ENCODE measurements around the gene MRPL41. TPM values are rescaled to one million over a fixed set of nuclear protein-coding genes. Genes with fewer than 3 reads are reported as not detected.

The MRPL41 gene
- total and polyA plus RNA-seq, 2 of the 13 experiments (the other 11 are each of a cell fraction or from before 2014, with no cell fraction given): 20.9 to 54.0 TPM

GRCh38 chr9:137551264-137552021 is at the start of gene MRPL41 (continued):
- TF ChIP-seq ZNF407 (CRISPR knock-in tag; IDR thresholded peaks at IDR 0.05; ENCODE audit: not compliant biosample characterization) (no peak), MEF2D (CRISPR knock-in tag; IDR thresholded peaks at IDR 0.05) (no peak), GATA4 (IDR thresholded peaks at IDR 0.05; ENCODE audit: borderline replicate concordance, low read depth) (no peak), HMG20B (CRISPR knock-in tag; conservative IDR thresholded peaks at IDR 0.05) (no peak), HMGA1 (CRISPR knock-in tag; conservative IDR thresholded peaks at IDR 0.05) (no peak), ZNF296 (CRISPR knock-in tag; conservative IDR thresholded peaks at IDR 0.05) (no peak), ZBTB42 (CRISPR knock-in tag; IDR thresholded peaks at IDR 0.05) (0 out of 2 replicates have a peak, but pooled peaks have one; percentile 30), ZNF382 (CRISPR knock-in tag; IDR thresholded peaks at IDR 0.05; ENCODE audit: borderline replicate concordance) (no peak), MNT (IDR thresholded peaks at IDR 0.05) (no peak), ZGPAT (CRISPR knock-in tag; IDR thresholded peaks at IDR 0.05) (no peak), ZNF496 (CRISPR knock-in tag; IDR thresholded peaks at IDR 0.05; ENCODE audit: insufficient replicate concordance) (no peak), TSC22D2 (CRISPR knock-in tag; IDR thresholded peaks at IDR 0.05; ENCODE audit: borderline replicate concordance) (no peak), ZNF12 (CRISPR knock-in tag; IDR thresholded peaks at IDR 0.05) (no peak), MIER2 (CRISPR knock-in tag; IDR thresholded peaks at IDR 0.05) (no peak), ASH2L (IDR thresholded peaks at IDR 0.05; ENCODE audit: insufficient read length, low read depth, low read length) (no peak), ZNF878 (CRISPR knock-in tag; IDR thresholded peaks at IDR 0.05) (no peak), BRF2 (CRISPR knock-in tag; IDR thresholded peaks at IDR 0.05) (no peak)

Measured in HepG2 (cell line).